ENCODE measurements around the gene ARFGEF3. TPM values are rescaled to one million over a fixed set of nuclear protein-coding genes. Genes with fewer than 3 reads are reported as not detected.

ARFGEF3 gene
- total RNA-seq, 1 donor = under 0.01 TPM

DNA sequence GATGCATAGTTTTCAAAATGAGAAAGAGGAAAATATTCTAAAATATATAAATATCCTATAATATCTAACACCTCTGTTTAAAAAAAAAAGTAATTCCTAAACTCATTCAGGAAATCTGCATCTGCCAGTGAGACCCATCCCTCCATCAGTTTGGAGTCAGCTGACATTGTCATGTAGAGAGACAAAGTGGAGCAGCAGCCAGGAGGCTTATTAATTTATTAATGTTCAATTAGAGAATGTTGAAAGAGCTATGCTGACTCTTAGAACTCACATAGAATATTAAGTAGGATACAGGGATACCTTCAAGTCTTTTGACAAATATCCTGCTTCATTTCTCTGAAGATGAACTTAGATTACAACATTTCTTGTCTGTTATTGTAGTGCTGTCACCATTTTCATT lies 41.8 kb upstream of the ARFGEF3 start:
- H3K4me3 ChIP-seq (ENCODE audit: insufficient read depth, low read length) = no peak overlapping the region
- no peaks in the 10 kb centered on the region for H3K36me3 ChIP-seq (ENCODE audit: insufficient read depth, low read length)
- H3K27ac ChIP-seq (ENCODE audit: low read depth, low read length) = no peak overlapping the region
- H4K20me1 ChIP-seq (ENCODE audit: insufficient read depth, low read length) = no peaks in the 10 kb centered on the region
- no peak overlapping the region for H2AFZ ChIP-seq (ENCODE audit: low read length)
- no peak for TF ChIP-seq CTCF (IDR thresholded peaks at IDR 0.05; ENCODE audit: extremely low read depth, low read depth, low read length)
- H3K9me3 ChIP-seq (ENCODE audit: low read depth, low read length) = no peaks in the 10 kb centered on the region
- no peaks in the 10 kb centered on the region for H3K4me1 ChIP-seq (ENCODE audit: insufficient read depth, low read length)
- DNase-seq (ENCODE audit: insufficient read length, low spot score, missing footprints) = no peak
- H3K4me2 ChIP-seq (ENCODE audit: insufficient read depth, low read length) = no peak overlapping the region
- peaks cover 25% of the 10 kb centered on the region for H3K27me3 ChIP-seq (ENCODE audit: insufficient read depth, low read length)
- no peaks in the 10 kb centered on the region for H3K79me2 ChIP-seq (ENCODE audit: insufficient read depth, low read length)

DNA sequence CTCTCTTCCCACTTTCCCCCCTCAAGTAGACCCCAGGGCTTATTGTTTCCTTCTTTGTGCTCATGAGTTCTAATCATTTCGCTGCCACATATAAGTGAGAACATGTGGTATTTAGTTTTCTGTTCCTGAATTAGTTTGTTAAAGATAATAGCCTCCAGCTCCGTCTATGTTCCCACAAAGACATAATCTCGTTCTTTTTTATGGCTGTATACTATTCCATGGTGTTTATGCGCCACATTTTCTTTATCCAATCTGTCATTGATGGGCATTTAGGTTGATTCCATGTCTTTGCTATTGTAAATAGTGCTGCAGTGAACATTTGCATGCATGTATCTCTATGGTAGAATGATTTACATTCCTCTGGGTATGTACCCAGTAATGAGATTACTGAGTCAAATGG lies 37.6 kb upstream of the ARFGEF3 start:
- no peak overlapping the region for H3K4me3 ChIP-seq (ENCODE audit: insufficient read depth, low read length)
- H3K36me3 ChIP-seq (ENCODE audit: insufficient read depth, low read length) = no peaks in the 10 kb centered on the region
- H3K4me1 ChIP-seq (ENCODE audit: insufficient read depth, low read length) = no peaks in the 10 kb centered on the region
- H2AFZ ChIP-seq (ENCODE audit: low read length) = no peak overlapping the region
- no peaks in the 10 kb centered on the region for H3K79me2 ChIP-seq (ENCODE audit: insufficient read depth, low read length)
- peaks cover 19% of the 10 kb centered on the region for H3K27me3 ChIP-seq (ENCODE audit: insufficient read depth, low read length)
- no peaks in the 10 kb centered on the region for H4K20me1 ChIP-seq (ENCODE audit: insufficient read depth, low read length)
- H3K27ac ChIP-seq (ENCODE audit: low read depth, low read length) = no peak overlapping the region
- TF ChIP-seq CTCF (IDR thresholded peaks at IDR 0.05; ENCODE audit: extremely low read depth, low read depth, low read length) = no peak
- no peak for DNase-seq (ENCODE audit: insufficient read length, low spot score, missing footprints)
- no peak overlapping the region for H3K4me2 ChIP-seq (ENCODE audit: insufficient read depth, low read length)
- H3K9me3 ChIP-seq (ENCODE audit: low read depth, low read length) = no peaks in the 10 kb centered on the region

DNA sequence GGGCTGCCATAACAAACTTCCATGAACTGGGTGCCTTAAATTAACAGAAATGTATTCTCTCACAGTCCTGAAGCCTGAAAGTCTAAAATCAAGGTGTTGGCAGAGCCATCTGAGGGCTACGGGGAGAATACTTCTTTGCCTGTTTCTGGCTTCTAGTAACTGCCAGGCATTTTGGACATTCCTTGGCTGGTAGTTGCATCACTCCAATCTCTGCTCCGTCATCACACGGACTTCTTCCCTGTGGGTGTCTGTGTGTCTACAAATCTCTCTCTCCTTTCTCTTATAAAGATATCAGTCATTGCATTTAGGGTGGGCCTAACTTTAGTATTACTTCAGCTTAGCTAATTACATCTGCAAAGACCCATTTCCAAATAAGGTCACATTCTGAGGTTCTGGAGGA lies 33.6 kb upstream of the ARFGEF3 start:
- Histone ChIP-seq H3K9me3 (ENCODE audit: low read depth, low read length) (no peaks in the 10 kb centered on the region), H3K4me2 (ENCODE audit: insufficient read depth, low read length) (no peak overlapping the region), H3K27me3 (ENCODE audit: insufficient read depth, low read length) (no peaks in the 10 kb centered on the region), H3K27ac (ENCODE audit: low read depth, low read length) (no peak overlapping the region), H3K4me3 (ENCODE audit: insufficient read depth, low read length) (no peak overlapping the region), H2AFZ (ENCODE audit: low read length) (no peak overlapping the region), H3K36me3 (ENCODE audit: insufficient read depth, low read length) (no peaks in the 10 kb centered on the region), H3K4me1 (ENCODE audit: insufficient read depth, low read length) (no peaks in the 10 kb centered on the region), H3K79me2 (ENCODE audit: insufficient read depth, low read length) (no peaks in the 10 kb centered on the region), H4K20me1 (ENCODE audit: insufficient read depth, low read length) (no peaks in the 10 kb centered on the region)
- no peak for DNase-seq (ENCODE audit: insufficient read length, low spot score, missing footprints)
- TF ChIP-seq CTCF (IDR thresholded peaks at IDR 0.05; ENCODE audit: extremely low read depth, low read depth, low read length) = no peak

- no peak for TF ChIP-seq CTCF (IDR thresholded peaks at IDR 0.05; ENCODE audit: extremely low read depth, low read depth, low read length)
- Histone ChIP-seq H3K4me1 (ENCODE audit: insufficient read depth, low read length) (no peaks in the 10 kb centered on the region), H3K27ac (ENCODE audit: low read depth, low read length) (no peak overlapping the region), H3K4me2 (ENCODE audit: insufficient read depth, low read length) (no peak overlapping the region), H3K9me3 (ENCODE audit: low read depth, low read length) (no peaks in the 10 kb centered on the region), H3K27me3 (ENCODE audit: insufficient read depth, low read length) (no peaks in the 10 kb centered on the region), H4K20me1 (ENCODE audit: insufficient read depth, low read length) (no peaks in the 10 kb centered on the region), H3K36me3 (ENCODE audit: insufficient read depth, low read length) (no peaks in the 10 kb centered on the region), H2AFZ (ENCODE audit: low read length) (no peak overlapping the region), H3K79me2 (ENCODE audit: insufficient read depth, low read length) (no peaks in the 10 kb centered on the region), H3K4me3 (ENCODE audit: insufficient read depth, low read length) (no peak overlapping the region)
- no peak for DNase-seq (ENCODE audit: insufficient read length, low spot score, missing footprints)
Measured at GRCh38 chr6:138129190-138129589, 32.5 kb upstream of the ARFGEF3 start.
